ENCODE results near the gene CHST15.
A peak's percentile ranks its signal among the peaks of the same experiment; 100 is the strongest.

Gene CHST15

DNA sequence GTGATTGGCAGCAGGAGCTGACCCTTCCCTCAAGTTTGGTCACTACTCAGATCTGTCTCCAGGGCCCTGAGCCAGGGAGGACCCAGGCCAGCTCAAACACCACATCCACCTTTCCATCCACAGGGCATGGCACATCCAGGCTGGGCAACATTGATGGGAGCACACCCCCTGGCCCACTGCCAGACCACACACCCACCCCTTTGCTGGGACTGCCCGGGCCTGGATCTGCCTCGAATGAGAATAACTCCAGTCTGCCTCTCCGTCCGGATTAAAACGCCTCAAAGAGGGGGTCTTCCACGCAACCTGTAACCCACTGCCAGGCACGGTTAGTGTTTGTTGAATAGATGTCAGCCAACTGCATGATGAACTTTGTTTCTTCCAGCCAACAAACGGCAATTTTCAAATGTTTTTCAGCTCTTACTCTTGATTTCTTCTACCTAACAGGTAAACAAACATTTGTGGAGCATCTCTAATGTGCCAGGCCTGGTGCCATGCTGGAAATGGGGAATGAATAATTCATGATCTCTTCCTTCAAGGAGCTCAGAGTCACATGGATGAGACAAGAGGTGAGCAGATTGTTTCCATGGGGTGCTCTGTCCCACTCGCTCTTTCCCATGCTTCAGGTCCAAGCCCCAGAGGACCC is 41.0 kb upstream of the CHST15 start:
- peaks cover 45% of the 10 kb centered on the region for H3K4me1 Mint-ChIP-seq
- H3K27me3 Mint-ChIP-seq (ENCODE audit: low read depth, poor library complexity), result peaks cover 4% of the 10 kb centered on the region
- DNase-seq, result no peak
- H3K4me3 Mint-ChIP-seq, result no peak overlapping the region
- H3K27ac Mint-ChIP-seq, result no peak overlapping the region
- peaks cover 6% of the 10 kb centered on the region for H3K9me3 Mint-ChIP-seq
- no peak for TF ChIP-seq CTCF (IDR thresholded peaks at IDR 0.05)
- no peaks in the 10 kb centered on the region for H3K36me3 Mint-ChIP-seq (ENCODE audit: low read depth)

DNA sequence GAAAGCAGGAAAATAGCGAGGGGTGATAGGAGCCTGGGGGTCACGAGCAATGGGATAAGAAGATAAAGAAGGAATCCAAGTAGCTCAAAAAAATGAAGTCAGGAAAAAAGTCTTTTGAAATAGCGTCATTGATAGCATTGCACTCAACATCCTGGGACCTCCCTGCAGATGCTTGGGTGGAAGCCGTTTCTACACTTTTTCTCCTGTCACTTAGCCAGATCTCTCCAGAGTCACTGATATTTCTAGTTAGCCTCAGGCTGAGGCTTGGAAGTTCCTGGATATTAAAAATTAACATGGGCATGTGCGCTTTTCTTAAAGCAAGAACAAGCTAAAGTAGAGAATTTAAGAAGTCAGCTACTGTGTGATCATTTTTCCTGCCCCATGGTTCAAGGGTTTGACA is 39.5 kb upstream of the CHST15 start:
- peaks cover 42% of the 10 kb centered on the region for H3K4me1 Mint-ChIP-seq
- H3K27me3 Mint-ChIP-seq (ENCODE audit: low read depth, poor library complexity), result peaks cover 4% of the 10 kb centered on the region
- H3K36me3 Mint-ChIP-seq (ENCODE audit: low read depth), result no peaks in the 10 kb centered on the region
- H3K27ac Mint-ChIP-seq, result no peak overlapping the region
- DNase-seq, result no peak
- no peak for TF ChIP-seq CTCF (IDR thresholded peaks at IDR 0.05)
- H3K9me3 Mint-ChIP-seq, result no peaks in the 10 kb centered on the region
- H3K4me3 Mint-ChIP-seq, result no peak overlapping the region

DNA sequence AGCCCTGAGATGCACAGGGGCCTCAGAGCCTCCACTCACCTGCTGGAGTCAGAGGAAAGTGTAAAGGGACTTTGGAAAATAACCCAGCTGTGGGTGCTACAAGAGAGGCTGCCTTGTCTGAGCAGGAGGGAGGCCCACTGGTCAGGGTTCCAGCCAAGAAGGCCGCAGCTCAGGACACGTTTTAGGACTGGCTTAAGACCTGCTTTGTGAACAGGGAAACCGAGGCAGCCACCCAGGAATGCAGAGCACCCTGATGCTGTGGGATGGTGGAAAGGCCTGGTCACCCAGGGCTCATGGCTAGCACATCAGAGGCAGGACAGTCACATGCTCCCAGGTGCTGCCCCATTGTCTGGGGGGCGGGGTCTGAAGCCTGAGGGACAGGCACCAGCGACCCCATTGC is 38.9 kb upstream of the CHST15 start:
- TF ChIP-seq CTCF (IDR thresholded peaks at IDR 0.05), result no peak
- H3K27me3 Mint-ChIP-seq (ENCODE audit: low read depth, poor library complexity), result peaks cover 4% of the 10 kb centered on the region
- peaks cover 46% of the 10 kb centered on the region for H3K4me1 Mint-ChIP-seq

GRCh38 chr10:124131172-124131571 is 37.8 kb upstream of the CHST15 start:
- H3K27me3 Mint-ChIP-seq (ENCODE audit: low read depth, poor library complexity), result peaks cover 4% of the 10 kb centered on the region
- peak overlapping the region; percentile 51 for H3K4me3 Mint-ChIP-seq
- no peaks in the 10 kb centered on the region for H3K9me3 Mint-ChIP-seq
- H3K36me3 Mint-ChIP-seq (ENCODE audit: low read depth), result no peaks in the 10 kb centered on the region
- peak; percentile 38 for DNase-seq
- TF ChIP-seq CTCF (IDR thresholded peaks at IDR 0.05), result no peak
- peaks cover 50% of the 10 kb centered on the region for H3K4me1 Mint-ChIP-seq
- peak overlapping the region; percentile 66 for H3K27ac Mint-ChIP-seq

More for the DNA sequence above, 38.9 kb upstream of the CHST15 start:
- H3K36me3 Mint-ChIP-seq (ENCODE audit: low read depth), result no peaks in the 10 kb centered on the region
- DNase-seq, result no peak
- H3K4me3 Mint-ChIP-seq, result no peak overlapping the region
- H3K27ac Mint-ChIP-seq, result no peak overlapping the region
- no peaks in the 10 kb centered on the region for H3K9me3 Mint-ChIP-seq

GRCh38 chr10:124130198-124130900 is 37.0 kb upstream of the CHST15 start:
- no peak for DNase-seq
- peaks cover 50% of the 10 kb centered on the region for H3K4me1 Mint-ChIP-seq
- no peak overlapping the region for H3K4me3 Mint-ChIP-seq
- no peaks in the 10 kb centered on the region for H3K36me3 Mint-ChIP-seq (ENCODE audit: low read depth)
- H3K27me3 Mint-ChIP-seq (ENCODE audit: low read depth, poor library complexity), result peaks cover 4% of the 10 kb centered on the region
- no peak for TF ChIP-seq CTCF (IDR thresholded peaks at IDR 0.05)
- H3K27ac Mint-ChIP-seq, result no peak overlapping the region
- H3K9me3 Mint-ChIP-seq, result no peaks in the 10 kb centered on the region

DNA sequence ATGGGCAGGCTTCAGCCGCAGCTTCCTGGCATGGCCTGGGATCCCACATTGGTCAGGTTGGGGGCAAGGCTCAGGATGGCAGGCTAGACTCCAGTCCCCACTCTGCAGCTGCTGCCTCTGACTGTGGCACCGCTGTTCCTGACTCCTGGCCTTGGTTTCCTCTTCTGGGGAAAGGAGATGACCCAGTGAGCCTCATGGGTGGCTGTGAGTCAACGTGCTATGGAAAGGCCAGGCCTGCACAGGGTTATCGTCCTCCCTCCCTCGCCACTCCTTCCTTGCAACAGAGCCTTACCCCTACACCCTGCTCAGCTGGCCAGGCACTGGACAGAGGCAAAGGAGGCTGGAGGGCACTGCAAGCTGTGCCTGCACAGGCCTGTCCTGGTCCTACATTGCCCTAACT is 36.1 kb upstream of the CHST15 start:
- DNase-seq, result no peak
- TF ChIP-seq CTCF (IDR thresholded peaks at IDR 0.05), result no peak
- Mint-ChIP-seq H3K9me3 (no peaks in the 10 kb centered on the region), H3K4me3 (no peak overlapping the region), H3K27ac (no peak overlapping the region), H3K4me1 (peaks cover 50% of the 10 kb centered on the region), H3K27me3 (ENCODE audit: low read depth, poor library complexity) (peaks cover 4% of the 10 kb centered on the region), H3K36me3 (ENCODE audit: low read depth) (no peaks in the 10 kb centered on the region)

All from nephron progenitor cell (in vitro differentiated cells).